Neural progenitor cell (in vitro differentiated cells): Measurements from ENCODE around the gene CCDC60.

Experiments used
- EZH2 ChIP-seq: fragments of 200-600 bp; sonication (generic); IDR thresholded peaks from 2 replicates; pipeline ENCODE4 v1.6.1; 2017; ENCODE audit warnings: antibody characterized with exemption, mild to moderate bottlenecking, moderate library complexity
- EZH2phosphoT487 ChIP-seq: fragments of 200-600 bp; sonication (generic); IDR thresholded peaks from 2 replicates; pipeline ENCODE4 v1.6.1; 2017; ENCODE audit warnings: antibody characterized with exemption
- TF ChIP-seq, protein P1 (sequence below): fragments of 200-600 bp; sonication (generic); IDR thresholded peaks from 2 replicates; pipeline ENCODE4 v1.5.1; 2017; ENCODE audit warnings: antibody characterized with exemption, mild to moderate bottlenecking

DNA sequence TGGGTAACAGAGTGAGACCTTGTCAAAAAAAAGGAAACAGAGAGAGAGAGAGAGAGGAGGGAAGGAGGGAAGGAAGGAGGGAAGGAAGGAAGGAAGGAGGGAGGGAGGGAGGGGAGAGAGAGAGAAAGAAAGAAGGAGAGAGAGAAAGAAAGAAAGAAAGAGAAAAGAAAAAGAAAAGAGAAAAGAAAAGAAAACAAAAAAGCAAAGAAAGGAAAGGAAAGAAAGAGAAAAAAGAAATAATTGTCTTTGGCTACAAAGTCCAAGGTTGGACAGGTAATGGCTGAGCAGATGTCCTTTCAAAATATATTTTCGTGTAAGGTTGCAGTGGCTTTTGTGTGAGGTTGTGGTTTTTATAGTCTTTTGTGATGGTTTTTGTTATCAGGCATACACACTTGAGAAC lies 21.6 kb upstream of the CCDC60 start:
- TF ChIP-seq, protein P1, sequence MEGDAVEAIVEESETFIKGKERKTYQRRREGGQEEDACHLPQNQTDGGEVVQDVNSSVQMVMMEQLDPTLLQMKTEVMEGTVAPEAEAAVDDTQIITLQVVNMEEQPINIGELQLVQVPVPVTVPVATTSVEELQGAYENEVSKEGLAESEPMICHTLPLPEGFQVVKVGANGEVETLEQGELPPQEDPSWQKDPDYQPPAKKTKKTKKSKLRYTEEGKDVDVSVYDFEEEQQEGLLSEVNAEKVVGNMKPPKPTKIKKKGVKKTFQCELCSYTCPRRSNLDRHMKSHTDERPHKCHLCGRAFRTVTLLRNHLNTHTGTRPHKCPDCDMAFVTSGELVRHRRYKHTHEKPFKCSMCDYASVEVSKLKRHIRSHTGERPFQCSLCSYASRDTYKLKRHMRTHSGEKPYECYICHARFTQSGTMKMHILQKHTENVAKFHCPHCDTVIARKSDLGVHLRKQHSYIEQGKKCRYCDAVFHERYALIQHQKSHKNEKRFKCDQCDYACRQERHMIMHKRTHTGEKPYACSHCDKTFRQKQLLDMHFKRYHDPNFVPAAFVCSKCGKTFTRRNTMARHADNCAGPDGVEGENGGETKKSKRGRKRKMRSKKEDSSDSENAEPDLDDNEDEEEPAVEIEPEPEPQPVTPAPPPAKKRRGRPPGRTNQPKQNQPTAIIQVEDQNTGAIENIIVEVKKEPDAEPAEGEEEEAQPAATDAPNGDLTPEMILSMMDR: no peak
- TF ChIP-seq EZH2: no peak
- no peak for TF ChIP-seq EZH2phosphoT487
